ENCODE data around the gene PNPLA6. TPM values are rescaled to one million over a fixed set of nuclear protein-coding genes. Genes with fewer than 3 reads are reported as not detected.

The PNPLA6 gene
- total and polyA plus RNA-seq, 2 of the 13 experiments (the other 11 are each of a cell fraction or from before 2014, with no cell fraction given): 24.9 to 28.2 TPM

DNA sequence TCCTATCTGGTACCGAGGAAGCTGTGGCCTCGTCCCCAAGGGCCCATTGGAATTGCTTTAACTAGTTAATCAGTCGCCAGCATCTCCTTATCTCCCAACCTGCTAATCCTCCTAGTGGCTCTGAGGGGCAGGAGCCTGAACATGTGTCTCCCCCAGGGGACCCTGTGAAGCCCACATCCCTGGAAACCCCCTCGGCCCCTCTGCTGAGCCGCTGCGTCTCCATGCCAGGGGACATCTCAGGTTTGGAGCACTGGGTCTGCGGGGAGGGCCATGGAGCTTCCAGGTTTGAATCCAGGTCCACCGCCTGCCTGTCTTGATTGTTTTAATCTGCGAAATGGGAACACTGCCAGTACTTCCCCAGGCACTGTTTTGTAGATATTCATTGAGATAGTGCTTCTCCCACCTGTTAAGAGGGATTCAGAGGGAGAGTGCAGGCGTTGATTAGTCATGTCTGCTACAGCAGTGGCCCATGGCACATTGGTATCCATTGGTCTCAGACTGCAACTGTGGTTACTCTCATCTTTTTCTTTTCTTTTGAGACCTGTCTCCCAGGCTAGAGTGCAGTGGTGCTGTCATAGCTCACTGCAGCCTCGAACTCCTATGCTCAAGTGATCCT, 6.4 kb downstream of the PNPLA6 start (continued):
- TF ChIP-seq, protein P1, sequence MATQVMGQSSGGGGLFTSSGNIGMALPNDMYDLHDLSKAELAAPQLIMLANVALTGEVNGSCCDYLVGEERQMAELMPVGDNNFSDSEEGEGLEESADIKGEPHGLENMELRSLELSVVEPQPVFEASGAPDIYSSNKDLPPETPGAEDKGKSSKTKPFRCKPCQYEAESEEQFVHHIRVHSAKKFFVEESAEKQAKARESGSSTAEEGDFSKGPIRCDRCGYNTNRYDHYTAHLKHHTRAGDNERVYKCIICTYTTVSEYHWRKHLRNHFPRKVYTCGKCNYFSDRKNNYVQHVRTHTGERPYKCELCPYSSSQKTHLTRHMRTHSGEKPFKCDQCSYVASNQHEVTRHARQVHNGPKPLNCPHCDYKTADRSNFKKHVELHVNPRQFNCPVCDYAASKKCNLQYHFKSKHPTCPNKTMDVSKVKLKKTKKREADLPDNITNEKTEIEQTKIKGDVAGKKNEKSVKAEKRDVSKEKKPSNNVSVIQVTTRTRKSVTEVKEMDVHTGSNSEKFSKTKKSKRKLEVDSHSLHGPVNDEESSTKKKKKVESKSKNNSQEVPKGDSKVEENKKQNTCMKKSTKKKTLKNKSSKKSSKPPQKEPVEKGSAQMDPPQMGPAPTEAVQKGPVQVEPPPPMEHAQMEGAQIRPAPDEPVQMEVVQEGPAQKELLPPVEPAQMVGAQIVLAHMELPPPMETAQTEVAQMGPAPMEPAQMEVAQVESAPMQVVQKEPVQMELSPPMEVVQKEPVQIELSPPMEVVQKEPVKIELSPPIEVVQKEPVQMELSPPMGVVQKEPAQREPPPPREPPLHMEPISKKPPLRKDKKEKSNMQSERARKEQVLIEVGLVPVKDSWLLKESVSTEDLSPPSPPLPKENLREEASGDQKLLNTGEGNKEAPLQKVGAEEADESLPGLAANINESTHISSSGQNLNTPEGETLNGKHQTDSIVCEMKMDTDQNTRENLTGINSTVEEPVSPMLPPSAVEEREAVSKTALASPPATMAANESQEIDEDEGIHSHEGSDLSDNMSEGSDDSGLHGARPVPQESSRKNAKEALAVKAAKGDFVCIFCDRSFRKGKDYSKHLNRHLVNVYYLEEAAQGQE (IDR thresholded peaks at IDR 0.05; ENCODE audit: borderline replicate concordance in 1 of 2, low read depth in 1 of 2, low read length in 2 of 2): no peak
- TF ChIP-seq ZNF670 (CRISPR knock-in tag; IDR thresholded peaks at IDR 0.05; ENCODE audit: borderline replicate concordance): no peak
- TF ChIP-seq, protein P2, sequence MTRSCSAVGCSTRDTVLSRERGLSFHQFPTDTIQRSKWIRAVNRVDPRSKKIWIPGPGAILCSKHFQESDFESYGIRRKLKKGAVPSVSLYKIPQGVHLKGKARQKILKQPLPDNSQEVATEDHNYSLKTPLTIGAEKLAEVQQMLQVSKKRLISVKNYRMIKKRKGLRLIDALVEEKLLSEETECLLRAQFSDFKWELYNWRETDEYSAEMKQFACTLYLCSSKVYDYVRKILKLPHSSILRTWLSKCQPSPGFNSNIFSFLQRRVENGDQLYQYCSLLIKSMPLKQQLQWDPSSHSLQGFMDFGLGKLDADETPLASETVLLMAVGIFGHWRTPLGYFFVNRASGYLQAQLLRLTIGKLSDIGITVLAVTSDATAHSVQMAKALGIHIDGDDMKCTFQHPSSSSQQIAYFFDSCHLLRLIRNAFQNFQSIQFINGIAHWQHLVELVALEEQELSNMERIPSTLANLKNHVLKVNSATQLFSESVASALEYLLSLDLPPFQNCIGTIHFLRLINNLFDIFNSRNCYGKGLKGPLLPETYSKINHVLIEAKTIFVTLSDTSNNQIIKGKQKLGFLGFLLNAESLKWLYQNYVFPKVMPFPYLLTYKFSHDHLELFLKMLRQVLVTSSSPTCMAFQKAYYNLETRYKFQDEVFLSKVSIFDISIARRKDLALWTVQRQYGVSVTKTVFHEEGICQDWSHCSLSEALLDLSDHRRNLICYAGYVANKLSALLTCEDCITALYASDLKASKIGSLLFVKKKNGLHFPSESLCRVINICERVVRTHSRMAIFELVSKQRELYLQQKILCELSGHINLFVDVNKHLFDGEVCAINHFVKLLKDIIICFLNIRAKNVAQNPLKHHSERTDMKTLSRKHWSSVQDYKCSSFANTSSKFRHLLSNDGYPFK (CRISPR knock-in tag; IDR thresholded peaks at IDR 0.05; ENCODE audit: borderline replicate concordance): no peak
- TF ChIP-seq RFX3 (CRISPR knock-in tag; IDR thresholded peaks at IDR 0.05): no peak
- no peak for TF ChIP-seq ZFYVE20 (CRISPR knock-in tag; IDR thresholded peaks at IDR 0.05; ENCODE audit: borderline replicate concordance, low read depth)
- no peak for TF ChIP-seq ZNF333 (CRISPR knock-in tag; IDR thresholded peaks at IDR 0.05; ENCODE audit: borderline replicate concordance)
- TF ChIP-seq RAD51 (IDR thresholded peaks at IDR 0.05; ENCODE audit: borderline replicate concordance): no peak
- TF ChIP-seq TOPORS (CRISPR knock-in tag; IDR thresholded peaks at IDR 0.05): no peak

All from HepG2 (cell line).